Activated naive CD8-positive, alpha-beta T cell (primary cell): ENCODE measurements around the gene KCNQ1.

Experiments used
- H3K27ac Mint-ChIP-seq: one replicate; pipeline ENCODE4 v1.8.0; 2021; ENCODE audit warnings: mixed read lengths
- H3K27me3 Mint-ChIP-seq: one replicate; pipeline ENCODE4 v1.8.0; 2021; ENCODE audit warnings: mixed read lengths
- H3K36me3 Mint-ChIP-seq: one replicate; pipeline ENCODE4 v1.8.0; 2021; ENCODE audit warnings: mixed read lengths
- H3K4me1 Mint-ChIP-seq: one replicate; pipeline ENCODE4 v1.8.0; 2021; ENCODE audit warnings: low read depth, mixed read lengths
- H3K4me3 Mint-ChIP-seq: one replicate; pipeline ENCODE4 v1.8.0; 2021; ENCODE audit warnings: mild to moderate bottlenecking, mixed read lengths
- H3K9me3 Mint-ChIP-seq: one replicate; pipeline ENCODE4 v1.8.0; 2021; ENCODE audit warnings: low read depth, mixed read lengths

The KCNQ1 gene

GRCh38 chr11:2711161-2711560 is 266.4 kb downstream of the KCNQ1 start:
- H3K4me1 Mint-ChIP-seq: no peaks in the 10 kb centered on the region
- H3K4me3 Mint-ChIP-seq: no peak overlapping the region
- peaks cover 12% of the 10 kb centered on the region for H3K9me3 Mint-ChIP-seq
- peaks cover 20% of the 10 kb centered on the region for H3K36me3 Mint-ChIP-seq
- no peak overlapping the region for H3K27ac Mint-ChIP-seq
- H3K27me3 Mint-ChIP-seq: no peaks in the 10 kb centered on the region

- Mint-ChIP-seq H3K36me3 (peaks cover 20% of the 10 kb centered on the region), H3K27me3 (no peaks in the 10 kb centered on the region), H3K4me1 (no peaks in the 10 kb centered on the region), H3K9me3 (peaks cover 12% of the 10 kb centered on the region), H3K4me3 (no peak overlapping the region), H3K27ac (no peak overlapping the region)
Observed at GRCh38 chr11:2713094-2713493, 268.3 kb downstream of the KCNQ1 start.

- Mint-ChIP-seq H3K27ac (no peak overlapping the region), H3K4me1 (no peaks in the 10 kb centered on the region), H3K27me3 (no peaks in the 10 kb centered on the region), H3K36me3 (peaks cover 20% of the 10 kb centered on the region), H3K9me3 (peaks cover 12% of the 10 kb centered on the region), H3K4me3 (no peak overlapping the region)
Observed at GRCh38 chr11:2713661-2714462, 269.1 kb downstream of the KCNQ1 start.

- H3K4me3 Mint-ChIP-seq: no peak overlapping the region
- no peak overlapping the region for H3K27ac Mint-ChIP-seq
- H3K36me3 Mint-ChIP-seq: peaks cover 19% of the 10 kb centered on the region
- H3K27me3 Mint-ChIP-seq: no peaks in the 10 kb centered on the region
- H3K9me3 Mint-ChIP-seq: peaks cover 12% of the 10 kb centered on the region
- H3K4me1 Mint-ChIP-seq: no peaks in the 10 kb centered on the region
Observed at GRCh38 chr11:2714463-2714800, 269.6 kb downstream of the KCNQ1 start.

- Mint-ChIP-seq H3K27me3 (no peaks in the 10 kb centered on the region), H3K9me3 (peaks cover 9% of the 10 kb centered on the region), H3K27ac (no peak overlapping the region), H3K36me3 (peaks cover 14% of the 10 kb centered on the region), H3K4me3 (no peak overlapping the region), H3K4me1 (no peaks in the 10 kb centered on the region)
Observed at GRCh38 chr11:2714871-2715270, 270.1 kb downstream of the KCNQ1 start.

GRCh38 chr11:2715716-2716350 is 271.0 kb downstream of the KCNQ1 start:
- Mint-ChIP-seq H3K36me3 (peaks cover 6% of the 10 kb centered on the region), H3K27ac (no peak overlapping the region), H3K27me3 (no peaks in the 10 kb centered on the region), H3K4me1 (no peaks in the 10 kb centered on the region), H3K4me3 (no peak overlapping the region), H3K9me3 (no peaks in the 10 kb centered on the region)

- no peaks in the 10 kb centered on the region for H3K27me3 Mint-ChIP-seq
- H3K4me3 Mint-ChIP-seq: no peak overlapping the region
- no peaks in the 10 kb centered on the region for H3K4me1 Mint-ChIP-seq
- no peaks in the 10 kb centered on the region for H3K9me3 Mint-ChIP-seq
- H3K27ac Mint-ChIP-seq: no peak overlapping the region
- H3K36me3 Mint-ChIP-seq: peaks cover 2% of the 10 kb centered on the region
Observed at GRCh38 chr11:2716376-2717095, 271.7 kb downstream of the KCNQ1 start.

GRCh38 chr11:2717561-2718325 is 272.9 kb downstream of the KCNQ1 start:
- Mint-ChIP-seq H3K9me3 (no peaks in the 10 kb centered on the region), H3K27ac (no peak overlapping the region), H3K36me3 (peaks cover 2% of the 10 kb centered on the region), H3K4me3 (no peak overlapping the region), H3K4me1 (no peaks in the 10 kb centered on the region), H3K27me3 (no peaks in the 10 kb centered on the region)

- no peak overlapping the region for H3K4me3 Mint-ChIP-seq
Observed at GRCh38 chr11:2718817-2719438, 274.1 kb downstream of the KCNQ1 start.

GRCh38 chr11:2719831-2720590 is 275.2 kb downstream of the KCNQ1 start:
- no peak overlapping the region for H3K4me3 Mint-ChIP-seq
- no peaks in the 10 kb centered on the region for H3K9me3 Mint-ChIP-seq
- no peaks in the 10 kb centered on the region for H3K4me1 Mint-ChIP-seq
- no peak overlapping the region for H3K27ac Mint-ChIP-seq
- no peaks in the 10 kb centered on the region for H3K36me3 Mint-ChIP-seq
- H3K27me3 Mint-ChIP-seq: no peaks in the 10 kb centered on the region

More at GRCh38 chr11:2718817-2719438, 274.1 kb downstream of the KCNQ1 start:
- Mint-ChIP-seq H3K9me3 (no peaks in the 10 kb centered on the region), H3K4me1 (no peaks in the 10 kb centered on the region), H3K36me3 (no peaks in the 10 kb centered on the region), H3K27ac (no peak overlapping the region), H3K27me3 (no peaks in the 10 kb centered on the region)

- Mint-ChIP-seq H3K27ac (no peak overlapping the region), H3K4me3 (no peak overlapping the region), H3K27me3 (no peaks in the 10 kb centered on the region), H3K4me1 (no peaks in the 10 kb centered on the region), H3K36me3 (no peaks in the 10 kb centered on the region), H3K9me3 (no peaks in the 10 kb centered on the region)
Observed at GRCh38 chr11:2721210-2721916, 276.6 kb downstream of the KCNQ1 start.

- no peaks in the 10 kb centered on the region for H3K4me1 Mint-ChIP-seq
- H3K36me3 Mint-ChIP-seq: no peaks in the 10 kb centered on the region
- H3K4me3 Mint-ChIP-seq: no peak overlapping the region
- H3K27ac Mint-ChIP-seq: no peak overlapping the region
- no peaks in the 10 kb centered on the region for H3K9me3 Mint-ChIP-seq
- H3K27me3 Mint-ChIP-seq: no peaks in the 10 kb centered on the region
Observed at GRCh38 chr11:2722955-2723354, 278.1 kb downstream of the KCNQ1 start.

- H3K4me1 Mint-ChIP-seq: no peaks in the 10 kb centered on the region
- H3K27ac Mint-ChIP-seq: no peak overlapping the region
- no peaks in the 10 kb centered on the region for H3K36me3 Mint-ChIP-seq
- no peak overlapping the region for H3K4me3 Mint-ChIP-seq
- no peaks in the 10 kb centered on the region for H3K9me3 Mint-ChIP-seq
- H3K27me3 Mint-ChIP-seq: no peaks in the 10 kb centered on the region
Observed at GRCh38 chr11:2724104-2724503, 279.3 kb downstream of the KCNQ1 start.
